OCI-LY3 (cell line): ENCODE data around the gene ARHGEF17.

Experiments
- H2AFZ ChIP-seq: fragments of 200-600, 300-600 bp; shearing (Covaris generic); 2 replicates; pipeline ENCODE4 v1.6.0; 2014; ENCODE audit warnings: antibody characterized with exemption, low read depth, low read length
- H3K27ac ChIP-seq: fragments of 200-600, 300-600 bp; sonication (generic); 2 replicates; pipeline ENCODE4 v1.5.1; 2014; ENCODE audit warnings: mild to moderate bottlenecking, low read length, moderate library complexity, mixed read lengths
- H3K27me3 ChIP-seq: fragments of 200-600, 300-600 bp; sonication (generic); 2 replicates; pipeline ENCODE4 v1.6.1; 2014; ENCODE audit warnings: low read depth, low read length, mixed read lengths
- H3K36me3 ChIP-seq: fragments of 200-600, 300-600 bp; sonication (generic); replicated peaks from 2 replicates; pipeline ENCODE3; 2014; ENCODE audit warnings: low read depth, low read length, mixed read lengths
- H3K4me1 ChIP-seq: fragments of 300-600, 200-600 bp; sonication (generic); 2 replicates; pipeline ENCODE4 v1.6.1; 2014; ENCODE audit warnings: low read length, mixed read lengths
- H3K4me2 ChIP-seq: fragments of 200-600, 300-600 bp; sonication (generic); 2 replicates; pipeline ENCODE4 v1.6.1; 2014; ENCODE audit warnings: low read length, mixed read lengths
- H3K4me3 ChIP-seq: fragments of 300-600, 200-600 bp; sonication (generic); 2 replicates; pipeline ENCODE4 v1.5.1; 2014; ENCODE audit warnings: antibody characterized with exemption, mild to moderate bottlenecking, low read length, moderate library complexity
- H3K79me2 ChIP-seq: fragments of 300-600, 200-600 bp; shearing (Covaris generic); 2 replicates; pipeline ENCODE4 v1.6.1; 2014; ENCODE audit warnings: mild to moderate bottlenecking, low read length, mixed read lengths
- H3K9ac ChIP-seq: fragments of 300-600, 200-600 bp; shearing (Covaris generic); 2 replicates; pipeline ENCODE4 v1.6.0; 2014; ENCODE audit warnings: mild to moderate bottlenecking, low read length, moderate library complexity
- H3K9me3 ChIP-seq: fragments of 200-600, 300-600 bp; shearing (Covaris generic); 2 replicates; pipeline ENCODE4 v1.6.1; 2014; ENCODE audit warnings: low read length, mixed read lengths; ENCODE audit not compliant: insufficient read depth
- H4K20me1 ChIP-seq: fragments of 200-600, 300-600 bp; sonication (generic); 2 replicates; pipeline ENCODE4 v1.6.1; 2016; ENCODE audit warnings: low read length, mixed read lengths; ENCODE audit not compliant: insufficient read depth
- EZH2phosphoT487 ChIP-seq: fragments of 200-600 bp; shearing (Covaris generic); IDR thresholded peaks from 2 replicates; pipeline ENCODE4 v1.6.1; 2018; ENCODE audit warnings: antibody characterized with exemption, mixed run types, low read depth
- TF ChIP-seq, protein P1 (sequence below): fragments of 200-600, 300-600 bp; sonication (generic); IDR thresholded peaks from 2 replicates; pipeline ENCODE4 v1.5.1; 2014; ENCODE audit warnings: antibody characterized with exemption, low read length, low read depth

ARHGEF17 gene

DNA sequence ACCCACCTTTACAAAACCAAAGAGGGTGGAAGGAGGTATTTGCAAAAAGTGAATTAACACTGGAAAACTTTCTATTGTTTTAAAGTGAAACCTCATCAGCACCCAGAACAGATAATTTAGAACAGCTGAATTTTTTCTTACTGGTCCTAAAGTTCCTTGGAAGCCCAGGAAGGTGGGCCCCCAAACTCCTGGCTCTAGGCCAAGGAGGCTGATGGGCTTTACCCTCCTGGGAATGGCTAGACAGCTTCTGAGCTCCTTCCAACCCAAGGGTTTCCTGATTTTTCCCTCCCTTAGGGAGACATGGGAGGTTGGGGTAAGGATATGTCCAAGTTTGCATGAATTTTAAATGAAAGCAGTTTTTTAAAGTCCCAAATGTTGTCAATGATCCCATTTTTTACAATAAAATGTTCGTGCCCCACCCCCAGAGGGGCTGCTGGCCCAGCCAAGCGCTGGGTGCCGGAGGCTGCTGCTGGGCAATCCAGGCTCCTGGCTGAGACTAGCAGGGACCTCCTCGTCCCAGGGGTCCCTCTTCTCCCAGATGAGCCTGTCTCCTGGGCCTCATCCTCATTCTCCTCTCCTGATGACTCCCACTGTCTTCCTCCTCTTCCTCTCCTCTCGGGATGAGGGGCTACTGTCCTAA is 96.5 kb downstream of the ARHGEF17 start:
- Histone ChIP-seq H3K4me2 (no peak overlapping the region), H3K9me3 (no peaks in the 10 kb centered on the region), H3K4me1 (peaks cover 6% of the 10 kb centered on the region), H2AFZ (no peak overlapping the region), H3K36me3 (peaks cover 23% of the 10 kb centered on the region), H4K20me1 (no peaks in the 10 kb centered on the region), H3K79me2 (no peaks in the 10 kb centered on the region), H3K27me3 (no peaks in the 10 kb centered on the region), H3K27ac (no peak overlapping the region), H3K9ac (no peak overlapping the region), H3K4me3 (no peak overlapping the region)
- TF ChIP-seq EZH2phosphoT487 = no peak
- TF ChIP-seq, protein P1, sequence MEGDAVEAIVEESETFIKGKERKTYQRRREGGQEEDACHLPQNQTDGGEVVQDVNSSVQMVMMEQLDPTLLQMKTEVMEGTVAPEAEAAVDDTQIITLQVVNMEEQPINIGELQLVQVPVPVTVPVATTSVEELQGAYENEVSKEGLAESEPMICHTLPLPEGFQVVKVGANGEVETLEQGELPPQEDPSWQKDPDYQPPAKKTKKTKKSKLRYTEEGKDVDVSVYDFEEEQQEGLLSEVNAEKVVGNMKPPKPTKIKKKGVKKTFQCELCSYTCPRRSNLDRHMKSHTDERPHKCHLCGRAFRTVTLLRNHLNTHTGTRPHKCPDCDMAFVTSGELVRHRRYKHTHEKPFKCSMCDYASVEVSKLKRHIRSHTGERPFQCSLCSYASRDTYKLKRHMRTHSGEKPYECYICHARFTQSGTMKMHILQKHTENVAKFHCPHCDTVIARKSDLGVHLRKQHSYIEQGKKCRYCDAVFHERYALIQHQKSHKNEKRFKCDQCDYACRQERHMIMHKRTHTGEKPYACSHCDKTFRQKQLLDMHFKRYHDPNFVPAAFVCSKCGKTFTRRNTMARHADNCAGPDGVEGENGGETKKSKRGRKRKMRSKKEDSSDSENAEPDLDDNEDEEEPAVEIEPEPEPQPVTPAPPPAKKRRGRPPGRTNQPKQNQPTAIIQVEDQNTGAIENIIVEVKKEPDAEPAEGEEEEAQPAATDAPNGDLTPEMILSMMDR = no peak

DNA sequence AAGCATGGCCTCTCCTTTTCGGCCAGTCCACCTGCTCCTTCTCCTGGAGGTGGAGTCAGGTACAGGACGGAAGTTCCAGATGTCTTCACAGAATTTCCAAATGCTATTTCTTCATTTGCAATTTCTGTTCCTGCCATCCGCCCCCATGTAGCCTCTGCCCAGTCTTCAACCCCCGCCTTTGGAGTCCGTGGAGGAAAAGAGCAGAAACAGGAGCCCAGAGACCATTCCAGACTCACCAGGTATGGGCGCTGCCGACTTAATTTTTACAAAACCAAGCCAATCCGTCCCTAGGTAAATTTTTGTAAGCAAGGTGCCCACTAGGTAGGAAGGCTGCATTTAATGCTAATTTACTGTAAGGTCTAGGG is 97.1 kb downstream of the ARHGEF17 start:
- Histone ChIP-seq H3K27me3 (no peaks in the 10 kb centered on the region), H4K20me1 (no peaks in the 10 kb centered on the region), H3K9me3 (no peaks in the 10 kb centered on the region), H3K9ac (no peak overlapping the region), H3K27ac (no peak overlapping the region), H2AFZ (no peak overlapping the region), H3K36me3 (peaks cover 24% of the 10 kb centered on the region), H3K79me2 (no peaks in the 10 kb centered on the region), H3K4me1 (peaks cover 6% of the 10 kb centered on the region), H3K4me3 (no peak overlapping the region), H3K4me2 (no peak overlapping the region)
- TF ChIP-seq, protein P1 = no peak
- no peak for TF ChIP-seq EZH2phosphoT487

DNA sequence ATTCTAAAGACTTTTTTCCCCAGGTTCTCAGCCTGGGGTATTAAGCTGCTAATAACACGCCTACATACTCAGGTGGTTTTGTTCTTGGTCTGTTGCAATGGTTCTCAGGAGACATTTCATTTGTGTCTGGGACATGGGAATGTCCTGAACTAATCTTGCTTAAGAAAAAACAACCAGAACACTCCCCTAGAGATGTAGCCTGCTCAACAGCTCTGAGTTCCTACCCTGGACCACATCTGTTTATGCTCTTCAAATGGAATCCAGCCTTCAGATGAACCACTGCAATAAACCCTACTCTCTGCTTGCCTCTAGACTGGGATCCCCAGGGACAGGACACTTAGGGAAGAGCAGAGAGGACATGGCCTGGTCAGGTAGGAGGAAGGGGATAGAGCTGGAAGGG is 98.1 kb downstream of the ARHGEF17 start:
- Histone ChIP-seq H3K27me3 (no peaks in the 10 kb centered on the region), H3K27ac (no peak overlapping the region), H3K36me3 (peaks cover 21% of the 10 kb centered on the region), H3K9ac (no peak overlapping the region), H3K4me1 (peaks cover 4% of the 10 kb centered on the region), H3K4me2 (no peak overlapping the region), H3K9me3 (no peaks in the 10 kb centered on the region), H3K4me3 (no peak overlapping the region), H4K20me1 (no peaks in the 10 kb centered on the region), H2AFZ (no peak overlapping the region), H3K79me2 (no peaks in the 10 kb centered on the region)
- TF ChIP-seq EZH2phosphoT487 = no peak
- TF ChIP-seq, protein P1 = no peak

DNA sequence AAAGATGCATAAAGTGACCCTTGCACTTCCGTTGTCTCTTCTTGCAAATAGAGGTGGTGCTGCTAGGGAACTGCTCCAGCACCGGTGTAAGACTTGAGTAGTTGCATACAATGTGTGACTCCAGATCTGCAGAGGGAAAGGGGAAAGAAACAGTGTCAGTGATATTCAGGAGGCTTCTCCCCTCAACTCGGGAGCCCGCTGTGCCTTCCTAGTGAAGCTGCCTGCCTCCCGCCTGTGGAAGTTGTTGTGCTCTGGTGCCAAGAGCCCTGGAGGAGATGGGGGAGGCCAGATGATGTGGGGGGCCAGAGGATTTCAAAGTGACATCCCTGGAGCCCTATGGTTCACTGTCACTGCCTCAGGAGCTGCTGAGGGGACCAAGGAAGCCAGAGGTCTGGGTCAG is 98.5 kb downstream of the ARHGEF17 start:
- no peak overlapping the region for H3K27ac ChIP-seq
- no peak for TF ChIP-seq EZH2phosphoT487
- TF ChIP-seq, protein P1 = no peak
- no peaks in the 10 kb centered on the region for H4K20me1 ChIP-seq
- no peaks in the 10 kb centered on the region for H3K4me1 ChIP-seq
- peaks cover 21% of the 10 kb centered on the region for H3K36me3 ChIP-seq
- H3K79me2 ChIP-seq = no peaks in the 10 kb centered on the region
- no peak overlapping the region for H3K4me3 ChIP-seq
- H2AFZ ChIP-seq = no peak overlapping the region
- H3K27me3 ChIP-seq = no peaks in the 10 kb centered on the region
- H3K4me2 ChIP-seq = no peak overlapping the region
- no peak overlapping the region for H3K9ac ChIP-seq
- no peaks in the 10 kb centered on the region for H3K9me3 ChIP-seq
